PC-9 (cell line): ENCODE data around the gene TUBA3D.
"Not testable (repeated sequence)": the region's sequence is repeated elsewhere in the genome, so short reads cannot be mapped to it uniquely, and the experiment has no call there.

ENCODE experiments used
- CTCF ChIP-seq: fragments of 200-600 bp; sonication (generic); conservative IDR thresholded peaks from 2 replicates; pipeline ENCODE4 v1.6.1; 2017; ENCODE audit warnings: mixed run types, antibody characterized with exemption, mild to moderate bottlenecking, moderate library complexity
- EZH2 ChIP-seq: fragments of 200-600 bp; sonication (generic); IDR thresholded peaks from 2 replicates; pipeline ENCODE4 v1.8.0; 2017; ENCODE audit warnings: antibody characterized with exemption, low read depth

GRCh38 chr2:131491469-131491836 lies 15.5 kb downstream of the TUBA3D start:
- not testable (repeated sequence) for TF ChIP-seq CTCF, EZH2
